Astrocyte (in vitro differentiated cells and primary cell): Measurements from ENCODE around the gene LMAN2L. TPM values are rescaled to one million over a fixed set of nuclear protein-coding genes. Genes with fewer than 3 reads are reported as not detected.

Experiments
- DNase-seq: peaks from one replicate; pipeline ENCODE4 v3.0.0-alpha.2; 2010; ENCODE audit warnings: low read depth
- FAIRE-seq: peaks from 2 replicates; lab custom pipeline; 2011; peaks lifted over from hg19 to GRCh38; lab: Jason Lieb, UNC
- H2AFZ ChIP-seq: 2 replicates; pipeline ENCODE4 v1.6.0; 2012; ENCODE audit warnings: low read depth, low read length, inconsistent platforms
- H3K27ac ChIP-seq: 2 replicates; pipeline ENCODE4 v1.5.1; 2011; ENCODE audit warnings: low read depth, low read length, inconsistent platforms
- H3K27me3 ChIP-seq: 2 replicates; pipeline ENCODE4 v1.6.0; 2011; ENCODE audit warnings: low read length, inconsistent platforms; ENCODE audit not compliant: insufficient read depth
- H3K36me3 ChIP-seq: 2 replicates; pipeline ENCODE4 v1.5.1; 2011; ENCODE audit warnings: low read length, inconsistent platforms; ENCODE audit not compliant: insufficient read depth
- H3K4me1 ChIP-seq: 2 replicates; pipeline ENCODE4 v1.5.1; 2011; ENCODE audit warnings: low read length, inconsistent platforms; ENCODE audit not compliant: insufficient read depth
- H3K4me2 ChIP-seq: 2 replicates; pipeline ENCODE4 v1.6.0; 2012; ENCODE audit warnings: low read length, inconsistent platforms
- H3K4me3 ChIP-seq: 2 replicates; pipeline ENCODE4 v1.5.1; 2011; ENCODE audit warnings: low read depth, mild to moderate bottlenecking, low read length, inconsistent platforms; ENCODE audit not compliant: insufficient read depth
- H3K79me2 ChIP-seq: 2 replicates; pipeline ENCODE4 v1.6.0; 2012; ENCODE audit warnings: mild to moderate bottlenecking, low read length, inconsistent platforms; ENCODE audit not compliant: insufficient read depth
- H3K9ac ChIP-seq: 2 replicates; pipeline ENCODE4 v1.6.0; 2012; ENCODE audit warnings: mild to moderate bottlenecking, low read length, inconsistent platforms
- H3K9me3 ChIP-seq: 2 replicates; pipeline ENCODE4 v1.5.1; 2012; ENCODE audit warnings: low read depth, mild to moderate bottlenecking, low read length, inconsistent platforms; ENCODE audit not compliant: insufficient read depth
- H4K20me1 ChIP-seq: 2 replicates; pipeline ENCODE4 v1.6.0; 2012; ENCODE audit warnings: low read length, inconsistent platforms; ENCODE audit not compliant: insufficient read depth
- H3K27ac Mint-ChIP-seq: one replicate; pipeline ENCODE4 v1.8.0; 2021; ENCODE audit warnings: mild to moderate bottlenecking, mixed read lengths; ENCODE audit not compliant: unreplicated experiment
- H3K27me3 Mint-ChIP-seq: one replicate; pipeline ENCODE4 v1.8.0; 2021; ENCODE audit warnings: low read depth, mixed read lengths; ENCODE audit not compliant: unreplicated experiment
- H3K36me3 Mint-ChIP-seq: one replicate; pipeline ENCODE4 v1.8.0; 2021; ENCODE audit warnings: low read depth, mixed read lengths; ENCODE audit not compliant: unreplicated experiment
- H3K4me1 Mint-ChIP-seq: one replicate; pipeline ENCODE4 v1.8.0; 2021; ENCODE audit warnings: low read depth, mixed read lengths; ENCODE audit not compliant: unreplicated experiment
- H3K4me3 Mint-ChIP-seq: one replicate; pipeline ENCODE4 v1.8.0; 2021; ENCODE audit warnings: mild to moderate bottlenecking, moderate library complexity, mixed read lengths; ENCODE audit not compliant: unreplicated experiment
- H3K9me3 Mint-ChIP-seq: one replicate; pipeline ENCODE4 v1.8.0; 2021; ENCODE audit warnings: mild to moderate bottlenecking, mixed read lengths; ENCODE audit not compliant: unreplicated experiment
- EZH2 ChIP-seq: IDR thresholded peaks from 2 replicates; pipeline ENCODE4 v1.6.1; 2012; ENCODE audit warnings: mild to moderate bottlenecking, low read length, inconsistent platforms; ENCODE audit not compliant: insufficient read depth
- total RNA-seq: library from RNA; stranded (reverse); gene quantifications from 2 replicates; pipeline ENCODE4 v1.2.1, GENCODE V29; 2021
- TF ChIP-seq, protein P1 (sequence below): IDR thresholded peaks from 2 replicates; pipeline ENCODE4 v1.5.1; 2011; ENCODE audit warnings: low read depth, mild to moderate bottlenecking, inconsistent platforms, low read length, moderate library complexity; ENCODE audit not compliant: insufficient read depth

LMAN2L gene
- total RNA-seq, 1 donor from 2014 or later, result 19.8 TPM

DNA sequence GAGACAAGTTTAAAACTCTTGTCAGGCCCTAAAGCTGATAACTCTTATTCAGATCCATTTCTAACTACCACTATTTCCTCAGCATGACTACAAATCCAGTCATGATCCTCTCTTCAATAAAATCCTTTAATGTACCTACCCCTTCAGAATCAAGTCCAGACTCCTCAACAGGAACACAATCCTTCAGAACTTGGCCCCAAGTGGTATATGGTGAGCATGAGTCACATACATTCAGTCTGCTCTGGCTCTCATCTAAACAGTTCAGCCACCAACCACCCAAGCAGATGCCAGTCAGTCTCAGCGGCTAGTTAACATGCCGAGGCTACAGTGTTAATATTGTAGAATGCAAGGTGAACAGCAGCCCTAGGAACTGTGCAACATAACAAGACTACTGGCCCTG lies 9.7 kb downstream of the LMAN2L start:
- no peaks in the 10 kb centered on the region for H3K27me3 Mint-ChIP-seq
- H3K9me3 Mint-ChIP-seq, result no peaks in the 10 kb centered on the region
- H3K36me3 Mint-ChIP-seq, result peaks cover 15% of the 10 kb centered on the region
- peak; percentile 31 for DNase-seq
- no peaks in the 10 kb centered on the region for H3K4me1 ChIP-seq
- FAIRE-seq, result no peak
- H3K4me2 ChIP-seq, result no peak overlapping the region
- H3K27ac ChIP-seq, result no peak overlapping the region
- H3K9me3 ChIP-seq, result no peaks in the 10 kb centered on the region
- peaks cover 4% of the 10 kb centered on the region for H3K4me1 Mint-ChIP-seq
- H3K79me2 ChIP-seq, result no peaks in the 10 kb centered on the region
- no peak overlapping the region for H2AFZ ChIP-seq
- H3K4me3 ChIP-seq, result no peak overlapping the region
- H4K20me1 ChIP-seq, result no peaks in the 10 kb centered on the region
- H3K27ac Mint-ChIP-seq, result peak overlapping the region; percentile 5
- peaks cover 28% of the 10 kb centered on the region for H3K36me3 ChIP-seq
- no peak overlapping the region for H3K9ac ChIP-seq
- TF ChIP-seq, protein P1, sequence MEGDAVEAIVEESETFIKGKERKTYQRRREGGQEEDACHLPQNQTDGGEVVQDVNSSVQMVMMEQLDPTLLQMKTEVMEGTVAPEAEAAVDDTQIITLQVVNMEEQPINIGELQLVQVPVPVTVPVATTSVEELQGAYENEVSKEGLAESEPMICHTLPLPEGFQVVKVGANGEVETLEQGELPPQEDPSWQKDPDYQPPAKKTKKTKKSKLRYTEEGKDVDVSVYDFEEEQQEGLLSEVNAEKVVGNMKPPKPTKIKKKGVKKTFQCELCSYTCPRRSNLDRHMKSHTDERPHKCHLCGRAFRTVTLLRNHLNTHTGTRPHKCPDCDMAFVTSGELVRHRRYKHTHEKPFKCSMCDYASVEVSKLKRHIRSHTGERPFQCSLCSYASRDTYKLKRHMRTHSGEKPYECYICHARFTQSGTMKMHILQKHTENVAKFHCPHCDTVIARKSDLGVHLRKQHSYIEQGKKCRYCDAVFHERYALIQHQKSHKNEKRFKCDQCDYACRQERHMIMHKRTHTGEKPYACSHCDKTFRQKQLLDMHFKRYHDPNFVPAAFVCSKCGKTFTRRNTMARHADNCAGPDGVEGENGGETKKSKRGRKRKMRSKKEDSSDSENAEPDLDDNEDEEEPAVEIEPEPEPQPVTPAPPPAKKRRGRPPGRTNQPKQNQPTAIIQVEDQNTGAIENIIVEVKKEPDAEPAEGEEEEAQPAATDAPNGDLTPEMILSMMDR, result no peak
- no peak for TF ChIP-seq EZH2
- H3K4me3 Mint-ChIP-seq, result no peak overlapping the region
- H3K27me3 ChIP-seq, result no peaks in the 10 kb centered on the region

DNA sequence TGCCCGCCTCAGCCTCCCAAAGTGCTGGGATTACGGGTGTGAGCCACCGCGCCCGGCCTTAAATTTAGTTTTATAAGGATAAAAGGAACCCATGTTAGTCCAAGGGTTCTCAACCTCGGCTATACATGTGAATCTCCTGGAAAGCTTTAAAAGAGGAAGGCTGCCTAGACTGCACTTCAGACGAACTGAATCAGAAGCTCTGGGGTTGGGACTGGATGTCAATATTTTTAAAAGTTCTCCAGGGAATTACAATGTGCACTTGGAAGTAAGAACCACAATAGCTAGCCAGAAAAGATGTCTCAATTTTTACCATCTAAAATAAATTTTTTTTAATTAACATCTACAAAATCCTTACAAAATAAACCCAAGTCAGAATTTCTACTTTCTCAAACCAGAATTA lies 10.1 kb downstream of the LMAN2L start:
- H3K27me3 ChIP-seq, result no peaks in the 10 kb centered on the region
- no peaks in the 10 kb centered on the region for H3K4me1 ChIP-seq
- H3K9me3 Mint-ChIP-seq, result no peaks in the 10 kb centered on the region
- H4K20me1 ChIP-seq, result no peaks in the 10 kb centered on the region
- DNase-seq (no peak), FAIRE-seq (no peak)
- peak overlapping the region; percentile 5 for H3K27ac Mint-ChIP-seq
- peaks cover 28% of the 10 kb centered on the region for H3K36me3 ChIP-seq
- H3K4me1 Mint-ChIP-seq, result peaks cover 4% of the 10 kb centered on the region
- peaks cover 15% of the 10 kb centered on the region for H3K36me3 Mint-ChIP-seq
- H3K27ac ChIP-seq, result no peak overlapping the region
- no peak overlapping the region for H3K4me2 ChIP-seq
- H3K9me3 ChIP-seq, result no peaks in the 10 kb centered on the region
- H3K4me3 ChIP-seq, result no peak overlapping the region
- H3K79me2 ChIP-seq, result no peaks in the 10 kb centered on the region
- H3K4me3 Mint-ChIP-seq, result no peak overlapping the region
- H3K27me3 Mint-ChIP-seq, result no peaks in the 10 kb centered on the region
- TF ChIP-seq, protein P1, result no peak
- no peak for TF ChIP-seq EZH2
- no peak overlapping the region for H2AFZ ChIP-seq
- H3K9ac ChIP-seq, result no peak overlapping the region

GRCh38 chr2:96727431-96727830 lies 12.4 kb downstream of the LMAN2L start:
- no peak overlapping the region for H3K4me3 Mint-ChIP-seq
- Histone ChIP-seq H3K9me3 (no peaks in the 10 kb centered on the region), H3K27me3 (no peaks in the 10 kb centered on the region), H4K20me1 (no peaks in the 10 kb centered on the region), H3K4me3 (no peak overlapping the region), H2AFZ (no peak overlapping the region), H3K4me2 (no peak overlapping the region), H3K9ac (no peak overlapping the region), H3K4me1 (no peaks in the 10 kb centered on the region), H3K79me2 (no peaks in the 10 kb centered on the region), H3K36me3 (peaks cover 14% of the 10 kb centered on the region), H3K27ac (no peak overlapping the region)
- peaks cover 4% of the 10 kb centered on the region for H3K4me1 Mint-ChIP-seq
- no peaks in the 10 kb centered on the region for H3K9me3 Mint-ChIP-seq
- no peak overlapping the region for H3K27ac Mint-ChIP-seq
- no peak for TF ChIP-seq EZH2
- TF ChIP-seq, protein P1, result no peak
- no peaks in the 10 kb centered on the region for H3K27me3 Mint-ChIP-seq
- no peak for FAIRE-seq
- peaks cover 17% of the 10 kb centered on the region for H3K36me3 Mint-ChIP-seq
- DNase-seq, result no peak
